HG02885 (cell line): ENCODE results near the gene MAST2.

Experiments used
- ATAC-seq: cut with Tn5 transposase; IDR thresholded peaks from one replicate; pipeline ENCODE4 v1.9.1; 2021; ENCODE audit warnings: mild to moderate bottlenecking; ENCODE audit not compliant: unreplicated experiment, poor library complexity

The MAST2 gene

GRCh38 chr1:45803299-45803780, at the start of gene MAST2:
TSS of gene MAST2 (plus strand) at chr1:45803612. CDS start at chr1:45803896, 284 bp downstream.
- ATAC-seq = peak; percentile 92

- ATAC-seq = no peak
These were observed 47.7 kb upstream of the MAST2 start for GRCh38 chr1:45755697-45756096.

- no peak for ATAC-seq
These were observed 41.1 kb upstream of the MAST2 start for GRCh38 chr1:45762291-45762690.

- no peak for ATAC-seq
These were observed 37.2 kb upstream of the MAST2 start for GRCh38 chr1:45765999-45766792.

GRCh38 chr1:45767035-45767434, 36.4 kb upstream of the MAST2 start:
- ATAC-seq = no peak

GRCh38 chr1:45769261-45769932, 34.0 kb upstream of the MAST2 start:
- ATAC-seq = no peak

- ATAC-seq = no peak
These were observed 30.4 kb upstream of the MAST2 start for GRCh38 chr1:45772971-45773370.

- ATAC-seq = no peak
These were observed 27.6 kb upstream of the MAST2 start for GRCh38 chr1:45775794-45776193.

GRCh38 chr1:45785583-45785982, 17.8 kb upstream of the MAST2 start:
- ATAC-seq = no peak

- ATAC-seq = no peak
These were observed 15.5 kb upstream of the MAST2 start for GRCh38 chr1:45787905-45788304.

GRCh38 chr1:45789601-45790000, 13.8 kb upstream of the MAST2 start:
- ATAC-seq = no peak

- no peak for ATAC-seq
These were observed 10.7 kb upstream of the MAST2 start for GRCh38 chr1:45792744-45793143.

GRCh38 chr1:45793942-45794604, 9.3 kb upstream of the MAST2 start:
- ATAC-seq = no peak

- ATAC-seq = no peak
These were observed 7.0 kb upstream of the MAST2 start for GRCh38 chr1:45796381-45796780.

- ATAC-seq = no peak
These were observed 6.5 kb upstream of the MAST2 start for GRCh38 chr1:45796946-45797345.

GRCh38 chr1:45800899-45801298, 2.5 kb upstream of the MAST2 start:
- ATAC-seq = no peak

- no peak for ATAC-seq
These were observed 791 bp upstream of the MAST2 start for GRCh38 chr1:45802343-45803298.

GRCh38 chr1:45803781-45804668, 613 bp downstream of the MAST2 start:
- ATAC-seq = peak; percentile 31

GRCh38 chr1:45804669-45804969, 1.2 kb downstream of the MAST2 start:
- ATAC-seq = no peak
